OCI-LY3 (cell line): ENCODE data around the gene TTLL1.

Source experiments
- EZH2phosphoT487 ChIP-seq: fragments of 200-600 bp; shearing (Covaris generic); IDR thresholded peaks from 2 replicates; pipeline ENCODE4 v1.6.1; 2018; ENCODE audit warnings: antibody characterized with exemption, mixed run types, low read depth
- TF ChIP-seq, protein P1 (sequence below): fragments of 200-600, 300-600 bp; sonication (generic); IDR thresholded peaks from 2 replicates; pipeline ENCODE4 v1.5.1; 2014; ENCODE audit warnings: antibody characterized with exemption, low read length, low read depth

GRCh38 chr22:43128116-43128515 is 38.9 kb upstream of the TTLL1 start:
- TF ChIP-seq, protein P1, sequence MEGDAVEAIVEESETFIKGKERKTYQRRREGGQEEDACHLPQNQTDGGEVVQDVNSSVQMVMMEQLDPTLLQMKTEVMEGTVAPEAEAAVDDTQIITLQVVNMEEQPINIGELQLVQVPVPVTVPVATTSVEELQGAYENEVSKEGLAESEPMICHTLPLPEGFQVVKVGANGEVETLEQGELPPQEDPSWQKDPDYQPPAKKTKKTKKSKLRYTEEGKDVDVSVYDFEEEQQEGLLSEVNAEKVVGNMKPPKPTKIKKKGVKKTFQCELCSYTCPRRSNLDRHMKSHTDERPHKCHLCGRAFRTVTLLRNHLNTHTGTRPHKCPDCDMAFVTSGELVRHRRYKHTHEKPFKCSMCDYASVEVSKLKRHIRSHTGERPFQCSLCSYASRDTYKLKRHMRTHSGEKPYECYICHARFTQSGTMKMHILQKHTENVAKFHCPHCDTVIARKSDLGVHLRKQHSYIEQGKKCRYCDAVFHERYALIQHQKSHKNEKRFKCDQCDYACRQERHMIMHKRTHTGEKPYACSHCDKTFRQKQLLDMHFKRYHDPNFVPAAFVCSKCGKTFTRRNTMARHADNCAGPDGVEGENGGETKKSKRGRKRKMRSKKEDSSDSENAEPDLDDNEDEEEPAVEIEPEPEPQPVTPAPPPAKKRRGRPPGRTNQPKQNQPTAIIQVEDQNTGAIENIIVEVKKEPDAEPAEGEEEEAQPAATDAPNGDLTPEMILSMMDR = no peak
- TF ChIP-seq EZH2phosphoT487 = no peak
